ENCODE data around the gene OCA2.

The OCA2 gene

GRCh38 chr15:28075573-28075972, 23.5 kb downstream of the OCA2 start:
- TF ChIP-seq YY1 (IDR thresholded peaks at IDR 0.05; ENCODE audit: low read depth): no peak
- no peak for TF ChIP-seq TEAD4 (IDR thresholded peaks at IDR 0.05)
- no peak for TF ChIP-seq CEBPB (IDR thresholded peaks at IDR 0.05)
- no peak for TF ChIP-seq TAF1 (IDR thresholded peaks at IDR 0.05; ENCODE audit: low read depth)
- TF ChIP-seq FOXM1 (IDR thresholded peaks at IDR 0.05; ENCODE audit: borderline replicate concordance, low read depth): no peak
- no peak for TF ChIP-seq TCF12 (IDR thresholded peaks at IDR 0.05; ENCODE audit: low read depth)
- no peak for TF ChIP-seq REST (IDR thresholded peaks at IDR 0.05; ENCODE audit: low read depth)
- no peak for TF ChIP-seq EP300 (IDR thresholded peaks at IDR 0.05; ENCODE audit: borderline replicate concordance)
- TF ChIP-seq ZBTB7A (IDR thresholded peaks at IDR 0.05; ENCODE audit: low read depth): no peak
- TF ChIP-seq EGR1 (IDR thresholded peaks at IDR 0.05): no peak
- TF ChIP-seq MAX (IDR thresholded peaks at IDR 0.05): no peak

- TF ChIP-seq EGR1 (IDR thresholded peaks at IDR 0.05): no peak
Measured at GRCh38 chr15:28068930-28069329, 30.2 kb downstream of the OCA2 start.

- no peak for TF ChIP-seq TCF12 (IDR thresholded peaks at IDR 0.05; ENCODE audit: low read depth)
Measured at GRCh38 chr15:28066231-28066630, 32.9 kb downstream of the OCA2 start.

GRCh38 chr15:28060005-28060404, 39.1 kb downstream of the OCA2 start:
- TF ChIP-seq RAD21 (IDR thresholded peaks at IDR 0.05; ENCODE audit: low read depth) (peak; percentile 22; the same call in 1 of the 2 replicates), NFIC (IDR thresholded peaks at IDR 0.05) (no peak), EP300 (IDR thresholded peaks at IDR 0.05; ENCODE audit: borderline replicate concordance) (0 out of 2 replicates have a peak, but pooled peaks have one; percentile 30), CEBPB (IDR thresholded peaks at IDR 0.05) (0 out of 2 replicates have a peak, but pooled peaks have one; percentile 37), MAX (IDR thresholded peaks at IDR 0.05) (peak; percentile 35; the same call in 1 of the 2 replicates)

GRCh38 chr15:28058082-28058481, 41.0 kb downstream of the OCA2 start:
- TF ChIP-seq RAD21 (IDR thresholded peaks at IDR 0.05; ENCODE audit: low read depth): no peak
- no peak for TF ChIP-seq TEAD4 (IDR thresholded peaks at IDR 0.05)
- TF ChIP-seq EP300 (IDR thresholded peaks at IDR 0.05; ENCODE audit: borderline replicate concordance): no peak
- TF ChIP-seq TAF1 (IDR thresholded peaks at IDR 0.05; ENCODE audit: low read depth): no peak
- no peak for TF ChIP-seq TCF12 (IDR thresholded peaks at IDR 0.05; ENCODE audit: low read depth)

- no peak for TF ChIP-seq CEBPB (IDR thresholded peaks at IDR 0.05)
- TF ChIP-seq CREB1 (IDR thresholded peaks at IDR 0.05; ENCODE audit: low read depth): no peak
- TF ChIP-seq REST (IDR thresholded peaks at IDR 0.05; ENCODE audit: low read depth): no peak
- no peak for TF ChIP-seq MAX (IDR thresholded peaks at IDR 0.05)
- no peak for TF ChIP-seq RAD21 (IDR thresholded peaks at IDR 0.05; ENCODE audit: low read depth)
- no peak for TF ChIP-seq EGR1 (IDR thresholded peaks at IDR 0.05)
- TF ChIP-seq TEAD4 (IDR thresholded peaks at IDR 0.05): no peak
- TF ChIP-seq TCF12 (IDR thresholded peaks at IDR 0.05; ENCODE audit: low read depth): no peak
- TF ChIP-seq EP300 (IDR thresholded peaks at IDR 0.05; ENCODE audit: borderline replicate concordance): no peak
- no peak for TF ChIP-seq ZBTB7A (IDR thresholded peaks at IDR 0.05; ENCODE audit: low read depth)
- TF ChIP-seq YY1 (IDR thresholded peaks at IDR 0.05; ENCODE audit: low read depth): no peak
- TF ChIP-seq USF1 (IDR thresholded peaks at IDR 0.05): no peak
- no peak for TF ChIP-seq NFIC (IDR thresholded peaks at IDR 0.05)
- TF ChIP-seq FOXM1 (IDR thresholded peaks at IDR 0.05; ENCODE audit: borderline replicate concordance, low read depth): no peak
- no peak for TF ChIP-seq TAF1 (IDR thresholded peaks at IDR 0.05; ENCODE audit: low read depth)
Measured at GRCh38 chr15:28051955-28052633, 47.0 kb downstream of the OCA2 start.

GRCh38 chr15:28049581-28049980, 49.5 kb downstream of the OCA2 start:
- TF ChIP-seq NFIC (IDR thresholded peaks at IDR 0.05) (no peak), REST (IDR thresholded peaks at IDR 0.05; ENCODE audit: low read depth) (no peak), RAD21 (IDR thresholded peaks at IDR 0.05; ENCODE audit: low read depth) (no peak), EP300 (IDR thresholded peaks at IDR 0.05; ENCODE audit: borderline replicate concordance) (no peak), YY1 (IDR thresholded peaks at IDR 0.05; ENCODE audit: low read depth) (no peak), ZBTB7A (IDR thresholded peaks at IDR 0.05; ENCODE audit: low read depth) (no peak), TAF1 (IDR thresholded peaks at IDR 0.05; ENCODE audit: low read depth) (no peak), CEBPB (IDR thresholded peaks at IDR 0.05) (no peak), MAX (IDR thresholded peaks at IDR 0.05) (no peak), EGR1 (IDR thresholded peaks at IDR 0.05) (no peak), FOXM1 (IDR thresholded peaks at IDR 0.05; ENCODE audit: borderline replicate concordance, low read depth) (no peak), USF1 (IDR thresholded peaks at IDR 0.05) (no peak), TEAD4 (IDR thresholded peaks at IDR 0.05) (no peak), CREB1 (IDR thresholded peaks at IDR 0.05; ENCODE audit: low read depth) (no peak), TCF12 (IDR thresholded peaks at IDR 0.05; ENCODE audit: low read depth) (no peak)
